Keratinocyte (primary cell): ENCODE data around the gene CFAP91. TPM values are rescaled to one million over a fixed set of nuclear protein-coding genes. Genes with fewer than 3 reads are reported as not detected.

Experiments used
- DNase-seq: peaks from one replicate; pipeline ENCODE4 v3.0.0-alpha.2; 2011; ENCODE audit warnings: low read depth, missing footprints, low spot score
- FAIRE-seq: peaks from 2 replicates; lab custom pipeline; 2011; peaks lifted over from hg19 to GRCh38; lab: Jason Lieb, UNC
- H2AFZ ChIP-seq: 2 replicates; pipeline ENCODE4 v1.6.0; 2012; ENCODE audit warnings: low read length, control low read depth, inconsistent platforms; ENCODE audit not compliant: control insufficient read depth
- H3K27ac ChIP-seq: 2 replicates; pipeline ENCODE4 v1.5.1; 2011; ENCODE audit warnings: low read length; ENCODE audit not compliant: control insufficient read depth, insufficient read depth
- H3K27me3 ChIP-seq: 3 replicates; pipeline ENCODE4 v1.6.0; 2011; ENCODE audit warnings: low read length; ENCODE audit not compliant: control insufficient read depth, insufficient read depth; ENCODE audit errors: extremely low read depth
- H3K36me3 ChIP-seq, 2 experiments: 2 replicates in 1 of 2; 3 replicates in 1 of 2; pipeline ENCODE4 v1.5.1; 2011; ENCODE audit warnings: low read length in 2 of 2, mild to moderate bottlenecking in 1 of 2; ENCODE audit not compliant: control insufficient read depth in 2 of 2, insufficient read depth in 2 of 2; ENCODE audit errors: extremely low read depth in 1 of 2
- H3K4me1 ChIP-seq: 3 replicates; pipeline ENCODE4 v1.5.1; 2011; ENCODE audit warnings: low read length; ENCODE audit not compliant: control insufficient read depth, insufficient read depth; ENCODE audit errors: extremely low read depth
- H3K4me2 ChIP-seq: 3 replicates; pipeline ENCODE4 v1.6.0; 2011; ENCODE audit warnings: low read depth, low read length; ENCODE audit not compliant: control insufficient read depth, insufficient read depth; ENCODE audit errors: extremely low read depth
- H3K4me3 ChIP-seq, 3 experiments: fragments of 200-600 bp in 1 of 3; sonication (generic) in 1 of 3; 2 replicates in 2 of 3; 3 replicates in 1 of 3; pipeline ENCODE4 v1.5.1; 2011 to 2016; ENCODE audit warnings: low read length in 3 of 3, mild to moderate bottlenecking in 3 of 3, control low read depth in 2 of 3, inconsistent platforms in 1 of 3, low read depth in 1 of 3, mixed read lengths in 1 of 3, mixed run types in 1 of 3, moderate library complexity in 1 of 3; ENCODE audit not compliant: control insufficient read depth in 2 of 3, insufficient read depth in 2 of 3; ENCODE audit errors: extremely low read depth in 1 of 3
- H3K79me2 ChIP-seq: 2 replicates; pipeline ENCODE4 v1.6.0; 2012; ENCODE audit warnings: low read length; ENCODE audit not compliant: control insufficient read depth, insufficient read depth
- H3K9ac ChIP-seq: 3 replicates; pipeline ENCODE4 v1.6.0; 2011; ENCODE audit warnings: low read length; ENCODE audit not compliant: control insufficient read depth, insufficient read depth; ENCODE audit errors: extremely low read depth
- H3K9me1 ChIP-seq: 3 replicates; pipeline ENCODE4 v1.6.0; 2011; ENCODE audit warnings: low read length; ENCODE audit not compliant: control insufficient read depth, insufficient read depth; ENCODE audit errors: extremely low read depth
- H3K9me3 ChIP-seq: 2 replicates; pipeline ENCODE4 v1.5.1; 2012; ENCODE audit warnings: low read depth, low read length; ENCODE audit not compliant: control insufficient read depth
- H4K20me1 ChIP-seq: 3 replicates; pipeline ENCODE4 v1.6.0; 2011; ENCODE audit warnings: low read length; ENCODE audit not compliant: control insufficient read depth, insufficient read depth; ENCODE audit errors: extremely low read depth
- CTCF ChIP-seq, 3 experiments: IDR thresholded peaks in 1 of 3; conservative IDR thresholded peaks in 1 of 3; optimal IDR thresholded peaks in 1 of 3; 2 replicates in 2 of 3; 3 replicates in 1 of 3; pipeline versions ENCODE3 to v1.5.1; 2011; ENCODE audit warnings: low read length in 3 of 3, mild to moderate bottlenecking in 3 of 3, moderate library complexity in 2 of 3, control low read depth in 1 of 3, inconsistent platforms in 1 of 3; ENCODE audit not compliant: insufficient read depth in 2 of 3; ENCODE audit errors: extremely low read depth in 1 of 3
- EZH2 ChIP-seq: IDR thresholded peaks from one replicate; pipeline ENCODE4 v1.6.1; 2012; ENCODE audit warnings: inconsistent platforms, mild to moderate bottlenecking, low read length, moderate library complexity
- dilution Hi-C: fragments of 300-500 bp; cut with MboI; formaldehyde crosslinking; loops from one replicate; pipeline ENCODE4 v1.7.0; 2020; ENCODE audit warnings: low sequenced_read_pairs; ENCODE audit not compliant: extremely low pct_ligation_motif_present
- polyA plus RNA-seq, 5 experiments: library from polyadenylated mRNA; depleted of rRNA in 3 of 5; stranded (reverse) in 3 of 5; stranded (forward) in 1 of 5; unstranded in 1 of 5; fragments of >200 nt; gene quantifications; 1 replicate in 1 of 5; 2 replicates in 3 of 5; 3 replicates in 1 of 5; pipeline versions ENCODE4 v1.2.1 to v1.2.3, GENCODE V29; 2011 to 2012; ENCODE audit warnings: missing spikeins in 2 of 5, low read depth in 1 of 5, low replicate concordance in 1 of 5

CFAP91 gene
- polyA plus RNA-seq, 1 donor (not counting 4 experiments of a cell fraction or from before 2014, with no cell fraction given): not detected

GRCh38 chr3:119664370-119664769 is 38.5 kb upstream of the CFAP91 start:
- H3K36me3 ChIP-seq: peaks cover 3% of the 10 kb centered on the region in 2 experiments
- no peak overlapping the region for H3K27ac ChIP-seq
- H3K9me3 ChIP-seq: no peaks in the 10 kb centered on the region
- no peak overlapping the region for H3K9ac ChIP-seq
- no peaks in the 10 kb centered on the region for H3K4me1 ChIP-seq
- H4K20me1 ChIP-seq: no peaks in the 10 kb centered on the region
- H3K4me3 ChIP-seq: no peak overlapping the region
- dilution Hi-C loops: no loop called here
- FAIRE-seq: no peak
- no peak for DNase-seq
- H3K79me2 ChIP-seq: no peaks in the 10 kb centered on the region
- no peak overlapping the region for H3K4me2 ChIP-seq
- TF ChIP-seq CTCF (optimal IDR thresholded peaks at IDR 0.05 in 1 of 3, IDR thresholded peaks at IDR 0.05 in 1 of 3, conservative IDR thresholded peaks at IDR 0.05 in 1 of 3; ENCODE audit: extremely low read depth in 1 of 3, insufficient read depth in 2 of 3, low read length in 3 of 3) (no peak), EZH2 (no peak)
- H3K27me3 ChIP-seq: no peaks in the 10 kb centered on the region
- no peaks in the 10 kb centered on the region for H3K9me1 ChIP-seq
- no peak overlapping the region for H2AFZ ChIP-seq

GRCh38 chr3:119664850-119665379 is 37.9 kb upstream of the CFAP91 start:
- no peak overlapping the region for H2AFZ ChIP-seq
- H3K79me2 ChIP-seq: no peaks in the 10 kb centered on the region
- H3K27me3 ChIP-seq: no peaks in the 10 kb centered on the region
- no peaks in the 10 kb centered on the region for H3K4me1 ChIP-seq
- H3K27ac ChIP-seq: no peak overlapping the region
- no peak overlapping the region for H3K4me2 ChIP-seq
- H3K36me3 ChIP-seq: peaks cover 3% of the 10 kb centered on the region in 2 experiments
- dilution Hi-C loops: no loop called here
- no peaks in the 10 kb centered on the region for H3K9me3 ChIP-seq
- TF ChIP-seq EZH2 (no peak), CTCF (optimal IDR thresholded peaks at IDR 0.05 in 1 of 3, IDR thresholded peaks at IDR 0.05 in 1 of 3, conservative IDR thresholded peaks at IDR 0.05 in 1 of 3; ENCODE audit: extremely low read depth in 1 of 3, insufficient read depth in 2 of 3, low read length in 3 of 3) (no peak)
- no peak overlapping the region for H3K4me3 ChIP-seq
- DNase-seq: no peak
- H4K20me1 ChIP-seq: no peaks in the 10 kb centered on the region
- FAIRE-seq: no peak
- H3K9me1 ChIP-seq: no peaks in the 10 kb centered on the region
- H3K9ac ChIP-seq: no peak overlapping the region
